NCI-H748 treated with DMSO at 0.1 percent for 48 hours (cell line): ENCODE data around the gene THSD4.
"Not testable (repeated sequence)": the region's sequence is repeated elsewhere in the genome, so short reads cannot be mapped to it uniquely, and the experiment has no call there.

Source experiments
- DNase-seq: peaks from one replicate; lab custom pipeline; 2025; lab: John Stamatoyannopoulos, UW

THSD4 gene

DNA sequence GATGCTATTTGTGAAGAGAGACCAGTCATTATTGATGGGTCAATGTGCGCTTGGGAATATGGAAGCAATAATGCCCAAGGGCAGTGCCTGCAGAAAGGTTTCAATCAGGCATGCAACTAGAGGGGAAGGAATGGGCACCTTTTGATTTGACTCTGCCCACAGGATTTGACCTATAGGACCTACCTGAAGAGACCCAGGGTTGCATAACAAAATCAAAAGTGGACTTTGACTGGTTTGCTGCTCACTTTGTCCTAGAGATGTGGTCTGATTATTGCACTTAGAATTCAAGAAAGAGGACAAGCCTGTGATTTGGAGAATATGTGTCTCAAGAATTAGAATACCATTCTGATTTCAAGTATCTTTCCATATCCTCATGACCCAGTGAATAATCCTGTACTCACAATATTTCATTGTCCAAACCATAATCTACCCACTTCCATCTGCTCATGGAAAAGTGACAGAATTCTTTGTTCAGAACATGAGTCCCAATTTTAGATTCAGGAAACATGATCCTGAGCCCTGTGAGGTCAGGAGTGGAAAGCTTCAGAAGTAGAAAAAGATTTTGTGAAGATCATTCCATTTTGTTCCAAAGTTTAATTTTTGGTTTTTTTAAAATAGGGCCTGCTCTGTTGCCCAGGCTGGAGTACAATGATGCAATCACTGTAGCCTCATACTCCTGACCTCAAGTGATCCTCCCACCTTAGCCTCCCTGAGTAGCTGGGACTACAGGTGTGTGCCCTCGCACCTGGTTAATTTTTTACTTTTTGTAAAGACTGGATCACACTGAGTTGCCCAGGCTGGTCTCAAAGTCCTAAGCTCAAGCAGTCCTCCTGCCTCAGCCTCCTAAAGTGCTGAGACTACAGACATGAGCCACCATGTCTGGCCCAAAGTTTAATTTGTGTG, 543.8 kb downstream of the THSD4 start:
- DNase-seq: no peak

GRCh38 chr15:71659730-71660067, 544.4 kb downstream of the THSD4 start:
- no peak for DNase-seq

GRCh38 chr15:71660501-71660900, 545.2 kb downstream of the THSD4 start:
- DNase-seq: no peak

DNA sequence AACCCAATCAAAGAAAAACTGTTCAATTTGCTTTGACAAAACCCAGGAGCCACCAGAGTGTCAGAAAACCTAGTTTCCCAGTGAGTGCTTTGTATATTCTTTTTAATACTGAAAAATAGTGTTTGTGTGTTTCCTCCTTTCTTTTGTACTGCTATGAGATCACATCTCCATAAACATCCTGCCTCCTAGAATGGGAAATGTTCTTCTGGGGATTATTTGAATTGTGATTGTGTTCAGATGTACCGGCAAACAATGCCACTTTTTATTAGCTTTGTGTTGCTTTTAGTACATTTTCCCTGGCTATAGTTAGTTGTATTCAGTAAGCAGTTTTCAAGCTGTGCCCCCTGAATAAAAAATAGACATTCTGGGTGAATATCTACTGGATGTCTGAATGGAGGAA, 547.0 kb downstream of the THSD4 start:
- no peak for DNase-seq

DNA sequence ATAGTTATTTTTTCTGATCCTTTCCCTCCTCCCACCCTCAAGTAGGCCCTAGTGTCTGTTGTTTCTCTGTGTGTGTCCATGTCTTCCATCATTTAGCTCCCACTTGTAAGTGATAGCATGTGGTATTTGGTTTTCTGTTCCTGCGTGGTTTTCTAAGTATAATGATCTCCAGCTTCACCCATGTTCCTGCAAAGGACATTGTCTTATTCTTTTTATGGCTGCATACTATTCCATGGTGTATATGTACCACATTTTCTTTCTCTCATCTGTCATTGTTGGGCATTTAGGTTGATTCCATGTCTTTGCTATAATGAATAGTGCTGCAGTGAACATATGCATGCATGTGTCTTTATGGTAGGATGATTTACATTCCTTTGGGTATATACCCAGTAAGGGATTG, 549.4 kb downstream of the THSD4 start:
- no peak for DNase-seq

GRCh38 chr15:71666763-71667620, 551.7 kb downstream of the THSD4 start:
- DNase-seq: no peak

DNA sequence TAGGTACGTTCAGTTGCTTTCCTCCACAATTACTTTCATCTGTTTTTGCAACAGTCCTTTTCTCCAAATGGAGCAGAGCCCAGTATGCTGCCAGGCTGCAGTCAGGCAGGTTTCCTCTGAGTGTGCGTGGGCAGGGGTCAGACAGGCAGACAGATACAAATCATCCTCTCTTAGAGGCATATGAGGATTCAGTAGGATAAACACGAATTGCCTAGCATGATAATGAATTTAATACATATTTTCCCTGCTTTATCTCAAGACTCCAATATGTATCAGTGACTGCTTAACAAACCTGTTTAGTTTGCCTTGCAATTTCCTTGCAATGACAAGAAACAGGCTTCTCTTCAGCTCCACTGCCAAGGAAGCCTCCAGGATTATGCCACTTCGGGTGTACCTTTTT, 554.4 kb downstream of the THSD4 start:
- DNase-seq: no peak

DNA sequence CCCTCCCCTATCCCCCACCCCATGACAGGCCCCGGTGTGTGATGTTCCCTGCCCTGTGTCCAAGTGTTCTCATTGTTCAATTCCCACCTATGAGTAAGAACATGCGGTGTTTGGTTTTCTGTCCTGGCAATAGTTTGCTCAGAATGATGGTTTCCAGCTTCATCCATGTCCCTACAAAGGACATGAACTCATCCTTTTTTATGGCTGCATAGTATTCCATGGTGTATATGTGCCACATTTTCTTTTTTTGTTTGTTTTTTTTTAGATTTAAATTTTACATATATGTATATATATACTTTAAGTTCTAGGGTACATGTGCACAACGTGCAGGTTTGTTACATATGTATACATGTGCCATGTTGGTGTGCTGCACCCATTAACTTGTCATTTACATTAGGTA, 555.0 kb downstream of the THSD4 start:
- DNase-seq: not testable (repeated sequence)

GRCh38 chr15:71674354-71674753, 559.1 kb downstream of the THSD4 start:
- DNase-seq: no peak

DNA sequence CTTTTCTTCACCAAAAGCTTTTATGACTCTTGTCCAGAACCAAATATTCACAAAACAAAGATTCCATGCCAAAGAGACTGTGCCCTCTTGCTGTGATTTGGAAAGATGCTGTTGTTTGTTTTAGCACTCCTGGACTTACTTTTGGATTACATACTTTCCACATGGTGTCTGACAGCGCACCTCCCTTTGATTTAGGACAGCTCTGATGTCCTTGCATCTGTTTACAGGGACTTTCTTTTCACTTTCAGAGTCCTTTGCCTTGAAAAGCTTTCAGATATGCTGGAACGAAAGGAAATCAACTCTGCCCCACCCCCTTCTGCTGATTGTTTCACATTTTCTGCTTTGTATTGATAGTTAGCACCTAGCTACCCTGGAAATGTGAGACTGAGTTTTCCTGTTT, 562.1 kb downstream of the THSD4 start:
- DNase-seq: no peak

DNA sequence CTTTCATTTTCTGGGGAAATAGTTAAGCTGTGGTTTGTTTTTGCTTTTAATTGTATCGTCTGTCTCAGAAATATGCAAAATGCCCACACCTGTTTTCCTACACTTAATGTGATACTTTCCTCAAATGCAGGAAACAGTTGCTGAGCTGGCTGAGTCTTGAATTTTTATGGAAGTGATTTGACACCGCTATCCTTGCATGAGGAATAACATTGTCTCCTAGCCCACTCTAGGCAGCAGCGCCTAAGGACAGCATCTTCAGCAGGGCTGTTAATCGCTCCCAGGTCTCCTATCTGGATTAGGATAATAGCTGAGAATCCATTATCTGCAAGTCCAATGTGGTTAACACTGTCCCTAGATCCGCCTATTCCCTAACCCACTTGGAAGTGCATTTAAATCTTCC, 562.5 kb downstream of the THSD4 start:
- no peak for DNase-seq

- no peak for DNase-seq
Observed at GRCh38 chr15:71678191-71678590, 562.9 kb downstream of the THSD4 start.

DNA sequence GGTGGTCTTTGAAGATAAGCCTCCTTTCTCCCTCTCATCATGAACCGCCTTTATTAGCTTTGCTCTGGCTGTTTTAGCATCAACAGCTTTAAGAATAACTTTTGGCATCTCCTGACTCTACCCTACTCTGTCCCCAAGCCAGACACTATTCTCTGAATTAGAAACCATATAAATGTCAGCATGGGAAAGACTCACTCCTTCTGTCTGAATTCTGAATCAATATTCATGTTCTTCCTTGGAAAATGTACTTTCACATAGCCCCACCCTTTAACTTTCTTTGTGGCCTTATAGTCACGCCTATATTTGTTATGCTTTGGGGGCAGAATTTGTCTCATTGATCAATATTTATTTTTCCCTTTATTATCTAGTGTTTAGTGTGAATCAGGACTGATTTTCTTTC, 563.3 kb downstream of the THSD4 start:
- DNase-seq: no peak

GRCh38 chr15:71679223-71679792, 564.0 kb downstream of the THSD4 start:
- no peak for DNase-seq

- no peak for DNase-seq
Observed at GRCh38 chr15:71679793-71680353, 564.6 kb downstream of the THSD4 start.

DNA sequence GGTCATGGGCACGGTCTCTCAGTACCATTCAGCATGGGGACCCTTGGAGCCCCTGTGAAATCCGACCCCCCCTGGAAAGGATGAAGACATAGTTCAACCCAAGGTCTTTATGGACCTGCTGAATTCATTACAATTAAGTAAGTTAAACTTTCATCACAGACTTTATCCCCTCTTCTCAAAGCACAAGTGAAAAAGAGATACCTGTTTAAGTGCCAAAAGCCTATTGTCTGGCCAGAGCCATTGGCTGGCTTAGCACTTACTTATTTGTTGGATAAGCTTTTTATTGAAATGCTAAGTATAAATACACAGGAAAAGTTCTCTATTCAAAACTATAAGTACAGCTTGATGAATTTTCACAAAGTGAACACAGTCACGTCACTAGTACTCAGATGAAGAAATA, 566.7 kb downstream of the THSD4 start:
- DNase-seq: no peak

GRCh38 chr15:71683411-71684274, 568.4 kb downstream of the THSD4 start:
- DNase-seq: no peak

DNA sequence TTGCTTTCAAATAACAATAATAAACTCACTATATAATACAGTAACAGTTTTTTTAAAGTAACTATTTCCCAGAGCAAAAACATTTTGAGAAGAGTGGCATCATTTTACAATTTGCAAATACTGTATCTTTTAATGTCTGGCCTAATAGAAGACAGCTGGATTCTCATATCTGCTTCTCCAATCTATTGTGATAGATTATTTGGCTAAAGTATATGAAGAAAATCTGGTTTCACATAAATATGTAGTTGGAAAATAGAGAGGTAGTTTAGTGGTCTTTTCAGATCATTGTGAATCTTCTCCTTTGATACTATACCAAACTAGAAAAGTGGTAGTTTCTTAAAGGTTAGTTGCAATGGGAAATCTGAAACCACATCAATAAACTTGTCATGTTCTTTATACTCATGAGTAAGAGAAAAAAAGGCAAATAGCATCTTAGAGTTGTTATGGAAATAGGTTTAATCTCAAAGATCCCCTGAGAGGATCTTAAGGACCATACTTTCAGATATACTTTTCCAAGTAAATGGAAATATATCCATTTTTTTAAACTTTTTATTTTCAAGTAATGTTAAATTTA, 570.2 kb downstream of the THSD4 start:
- DNase-seq: no peak

GRCh38 chr15:71686221-71687050, 571.2 kb downstream of the THSD4 start:
- DNase-seq: no peak

DNA sequence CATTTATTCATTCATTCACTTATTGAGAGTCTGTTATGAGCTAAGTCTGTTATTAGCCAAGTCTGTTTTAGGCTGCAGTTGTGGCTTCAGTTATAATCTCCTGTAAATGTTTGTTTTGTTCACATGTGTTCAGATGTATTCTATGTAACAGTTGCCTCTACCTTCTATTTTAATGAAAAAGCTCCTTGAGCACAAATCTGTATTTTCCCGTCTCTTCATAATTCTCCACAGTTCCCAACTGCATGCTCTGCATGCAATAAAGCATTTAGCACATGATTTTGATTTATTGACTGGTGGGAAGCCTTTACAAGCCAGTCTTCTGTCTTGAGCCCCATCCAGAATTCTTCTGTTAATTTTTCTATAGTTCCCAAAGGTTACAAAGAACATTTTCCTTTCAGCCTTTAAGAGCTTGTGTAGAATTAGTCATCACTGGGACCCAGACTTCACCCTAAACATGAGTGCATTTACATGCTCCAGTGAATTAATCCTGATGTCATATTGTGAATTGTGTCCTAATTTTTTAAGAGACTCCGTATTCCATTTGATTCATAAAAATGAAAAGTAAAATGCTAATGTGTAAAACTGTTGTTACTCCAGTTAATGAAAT, 572.7 kb downstream of the THSD4 start:
- no peak for DNase-seq
